ENCODE data around the gene ROBO1. TPM values are rescaled to one million over a fixed set of nuclear protein-coding genes. Genes with fewer than 3 reads are reported as not detected.

Gene ROBO1
- total RNA-seq, 1 experiment from 2014 or later = 73.4 TPM

GRCh38 chr3:78978037-78978436 is 789.8 kb downstream of the ROBO1 start:
- peaks cover 3% of the 10 kb centered on the region; the same call in 1 of the 2 replicates for H3K4me1 ChIP-seq
- peaks cover 2% of the 10 kb centered on the region; the same call in 1 of the 2 replicates for H3K36me3 ChIP-seq
- H3K27me3 ChIP-seq = no peaks in the 10 kb centered on the region
- H3K9me3 ChIP-seq (replicated peaks) = no peaks in the 10 kb centered on the region
- no peak overlapping the region for H3K4me3 ChIP-seq
- H3K27ac ChIP-seq = no peak overlapping the region
- DNase-seq = no peak

DNA sequence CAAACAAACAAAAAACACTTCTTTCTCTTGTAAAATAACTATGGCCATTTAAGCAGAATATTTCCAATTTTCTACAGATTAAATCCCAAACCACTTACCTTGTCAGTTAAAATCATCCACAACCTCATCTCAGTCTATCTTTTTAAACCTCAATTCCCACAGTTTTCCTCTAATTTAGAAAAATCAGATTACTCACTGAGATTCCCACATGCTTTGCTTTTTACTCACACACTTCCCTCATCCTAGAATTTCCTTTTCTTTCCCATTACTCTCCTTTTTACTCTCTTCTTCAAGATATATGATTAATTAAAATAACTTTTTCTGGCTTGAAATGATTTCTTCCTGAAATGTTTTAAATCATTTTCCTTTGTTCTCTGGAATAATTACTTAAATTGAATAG is 790.7 kb downstream of the ROBO1 start:
- Histone ChIP-seq H3K27ac (no peak overlapping the region), H3K4me3 (no peak overlapping the region), H3K4me1 (peaks cover 3% of the 10 kb centered on the region; the same call in 1 of the 2 replicates), H3K9me3 (replicated peaks) (no peaks in the 10 kb centered on the region), H3K27me3 (no peaks in the 10 kb centered on the region), H3K36me3 (peaks cover 2% of the 10 kb centered on the region; the same call in 1 of the 2 replicates)
- DNase-seq = no peak

DNA sequence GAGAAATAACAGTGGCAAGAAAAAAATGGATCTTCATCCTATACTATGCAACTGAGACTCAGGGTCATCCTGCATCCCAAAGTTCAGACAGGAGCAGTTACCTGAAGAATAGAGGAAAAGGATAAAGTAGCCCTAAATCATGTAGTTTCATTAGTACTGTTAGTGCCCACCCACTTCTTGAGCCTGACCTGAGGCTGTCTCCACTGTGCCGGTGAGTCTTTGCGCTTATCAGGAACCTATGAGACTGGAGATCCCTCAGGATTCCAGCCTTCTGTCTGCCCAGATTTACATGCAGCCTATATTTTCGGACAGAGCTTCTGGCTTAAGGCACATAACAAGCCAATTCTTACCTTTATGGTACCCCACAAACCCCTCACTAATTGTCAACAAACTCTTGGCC is 791.6 kb downstream of the ROBO1 start:
- Histone ChIP-seq H3K9me3 (replicated peaks) (no peaks in the 10 kb centered on the region), H3K4me3 (no peak overlapping the region), H3K27me3 (no peaks in the 10 kb centered on the region), H3K4me1 (peaks cover 3% of the 10 kb centered on the region; the same call in 1 of the 2 replicates), H3K36me3 (peaks cover 2% of the 10 kb centered on the region; the same call in 1 of the 2 replicates), H3K27ac (no peak overlapping the region)
- no peak for DNase-seq

- peaks cover 3% of the 10 kb centered on the region; the same call in 1 of the 2 replicates for H3K4me1 ChIP-seq
- peak overlapping the region; percentile 24 for H3K4me3 ChIP-seq
- no peaks in the 10 kb centered on the region for H3K27me3 ChIP-seq
- H3K9me3 ChIP-seq (replicated peaks) = no peaks in the 10 kb centered on the region
- peaks cover 2% of the 10 kb centered on the region; the same call in 1 of the 2 replicates for H3K36me3 ChIP-seq
- DNase-seq = peak; percentile 13 to 75
- peak overlapping the region; percentile 49 for H3K27ac ChIP-seq
Observed at GRCh38 chr3:78974181-78974790, 793.5 kb downstream of the ROBO1 start.

DNA sequence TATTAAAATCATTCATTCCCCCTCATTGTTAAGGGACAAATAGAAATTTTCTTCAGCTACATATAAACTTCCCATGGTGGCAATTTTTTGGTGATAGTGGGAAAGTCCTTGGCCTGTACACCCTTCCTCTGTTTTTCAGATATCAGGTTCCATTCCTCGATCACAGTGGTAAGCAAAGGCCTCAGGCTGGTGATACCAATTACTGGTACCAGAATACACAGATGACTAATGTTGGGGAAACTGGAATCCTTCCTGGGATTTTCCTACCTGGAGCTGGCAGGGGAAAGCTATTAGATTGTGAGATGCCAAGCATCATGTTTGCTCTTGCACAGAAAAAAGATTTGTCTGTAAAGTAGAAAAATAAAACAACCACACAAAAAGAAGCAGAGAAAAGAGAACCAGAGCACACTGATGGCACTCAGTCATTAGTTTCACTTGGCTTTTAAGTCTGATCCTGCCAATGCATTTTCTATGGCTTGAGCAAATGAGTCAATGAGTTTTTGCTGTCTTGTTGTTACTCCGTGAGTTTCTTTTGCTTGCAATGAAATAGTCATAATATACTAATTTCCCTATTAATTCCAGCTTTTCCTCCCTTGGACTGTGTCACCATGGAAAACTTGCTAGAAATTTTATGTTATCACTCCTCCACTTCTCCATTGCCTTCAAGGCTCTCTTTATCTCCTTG is 795.0 kb downstream of the ROBO1 start:
- no peak for DNase-seq
- Histone ChIP-seq H3K4me3 (no peak overlapping the region), H3K27me3 (no peaks in the 10 kb centered on the region), H3K9me3 (replicated peaks) (no peaks in the 10 kb centered on the region), H3K36me3 (peaks cover 2% of the 10 kb centered on the region; the same call in 1 of the 2 replicates), H3K27ac (no peak overlapping the region), H3K4me1 (peaks cover 3% of the 10 kb centered on the region; the same call in 1 of the 2 replicates)

- Histone ChIP-seq H3K27me3 (no peaks in the 10 kb centered on the region), H3K9me3 (replicated peaks) (no peaks in the 10 kb centered on the region), H3K4me3 (no peak overlapping the region), H3K27ac (no peak overlapping the region), H3K4me1 (peaks cover 3% of the 10 kb centered on the region; the same call in 1 of the 2 replicates), H3K36me3 (peaks cover 2% of the 10 kb centered on the region; the same call in 1 of the 2 replicates)
- no peak for DNase-seq
Observed at GRCh38 chr3:78970656-78971055, 797.1 kb downstream of the ROBO1 start.

DNA sequence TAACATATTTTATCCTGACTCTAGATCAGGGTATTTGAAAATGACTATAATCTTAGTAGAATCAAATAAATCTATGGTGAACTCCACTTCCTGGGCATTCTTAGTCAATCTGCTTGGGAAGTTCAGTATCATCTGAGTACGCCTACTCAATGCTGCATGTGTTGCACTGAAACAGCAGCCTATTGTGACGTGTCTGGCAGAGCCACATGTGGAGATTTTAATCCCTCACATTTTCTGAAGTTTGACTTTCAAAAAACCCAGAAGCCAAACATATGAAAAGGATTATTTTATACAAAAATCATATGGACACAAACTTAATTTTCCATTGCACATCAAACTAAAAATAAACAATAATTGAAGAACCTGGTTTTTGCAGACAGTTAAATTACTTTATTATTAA is 798.3 kb downstream of the ROBO1 start:
- H3K36me3 ChIP-seq = no peaks in the 10 kb centered on the region
- peak in 1 of 2 experiments; percentile 17 for DNase-seq
- H3K4me3 ChIP-seq = no peak overlapping the region
- no peaks in the 10 kb centered on the region for H3K9me3 ChIP-seq (replicated peaks)
- no peaks in the 10 kb centered on the region for H3K27me3 ChIP-seq
- H3K4me1 ChIP-seq = no peaks in the 10 kb centered on the region; the same call in 1 of the 2 replicates
- no peak overlapping the region for H3K27ac ChIP-seq

DNA sequence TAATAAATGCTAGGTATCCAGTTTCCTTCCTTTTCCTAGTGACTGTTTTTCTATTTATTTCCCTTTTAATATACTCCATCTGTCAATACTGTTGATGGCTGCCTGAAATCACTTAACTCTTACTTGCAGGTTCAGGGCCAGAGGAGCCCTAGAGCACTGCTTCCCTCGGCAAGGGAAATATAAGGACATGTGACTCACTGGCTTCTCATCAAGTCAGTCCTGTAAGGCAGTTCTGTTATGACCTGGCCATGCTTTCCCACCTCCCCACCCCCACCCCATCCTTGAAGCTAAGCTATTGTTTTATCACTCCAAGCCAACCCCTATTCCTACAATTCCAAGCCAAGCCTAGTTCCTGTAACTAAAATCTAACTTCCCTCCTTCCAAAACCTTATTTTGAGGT is 800.7 kb downstream of the ROBO1 start:
- H3K36me3 ChIP-seq = no peaks in the 10 kb centered on the region
- H3K4me1 ChIP-seq = no peaks in the 10 kb centered on the region
- no peak for DNase-seq
- H3K9me3 ChIP-seq (replicated peaks) = no peaks in the 10 kb centered on the region
- no peak overlapping the region for H3K27ac ChIP-seq
- no peaks in the 10 kb centered on the region for H3K27me3 ChIP-seq
- H3K4me3 ChIP-seq = no peak overlapping the region

- Histone ChIP-seq H3K9me3 (replicated peaks) (no peaks in the 10 kb centered on the region), H3K27me3 (no peaks in the 10 kb centered on the region), H3K4me1 (no peaks in the 10 kb centered on the region), H3K27ac (no peak overlapping the region), H3K36me3 (no peaks in the 10 kb centered on the region), H3K4me3 (no peak overlapping the region)
- no peak for DNase-seq
Observed at GRCh38 chr3:78963771-78964170, 804.0 kb downstream of the ROBO1 start.

GRCh38 chr3:78957456-78957855 is 810.3 kb downstream of the ROBO1 start:
- H3K36me3 ChIP-seq = no peaks in the 10 kb centered on the region
- H3K9me3 ChIP-seq (replicated peaks) = no peaks in the 10 kb centered on the region
- no peak overlapping the region for H3K4me3 ChIP-seq
- peak in 1 of 2 experiments; percentile 46 for DNase-seq
- H3K4me1 ChIP-seq = peaks cover 3% of the 10 kb centered on the region; the same call in 1 of the 2 replicates
- no peaks in the 10 kb centered on the region for H3K27me3 ChIP-seq
- H3K27ac ChIP-seq = no peak overlapping the region

DNA sequence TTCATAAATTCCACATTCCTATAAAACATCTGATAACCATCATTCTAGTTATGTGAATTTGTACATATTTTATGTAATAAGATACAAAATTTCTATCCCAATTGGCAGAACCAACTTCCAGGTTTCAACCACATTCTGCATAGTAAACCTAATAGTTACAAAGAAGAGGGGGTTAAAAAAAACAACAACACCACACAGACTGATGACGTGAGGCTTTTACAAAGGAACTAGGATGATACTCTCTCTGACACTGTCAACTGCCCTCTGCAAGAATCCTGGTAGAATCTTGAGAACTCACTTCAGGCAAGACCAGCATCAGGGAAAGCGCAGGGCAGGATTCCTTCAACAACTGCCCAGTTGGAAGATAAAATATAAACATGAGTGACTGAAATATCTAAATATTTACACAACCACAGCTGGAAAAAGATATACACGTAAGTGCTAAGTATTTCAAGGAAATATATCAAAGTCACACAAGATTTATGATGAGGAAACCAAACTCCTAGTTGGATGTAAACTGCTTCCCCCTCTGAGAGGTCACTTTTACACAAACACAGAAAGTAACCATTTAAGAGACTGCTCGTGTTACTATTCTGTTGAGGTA is 816.4 kb downstream of the ROBO1 start:
- DNase-seq = no peak
- Histone ChIP-seq H3K4me3 (no peak overlapping the region), H3K4me1 (peaks cover 5% of the 10 kb centered on the region; the same call in 1 of the 2 replicates), H3K9me3 (replicated peaks) (no peaks in the 10 kb centered on the region), H3K27me3 (no peaks in the 10 kb centered on the region), H3K27ac (no peak overlapping the region), H3K36me3 (no peaks in the 10 kb centered on the region)

- DNase-seq = no peak
- H3K36me3 ChIP-seq = no peaks in the 10 kb centered on the region
- H3K4me3 ChIP-seq = no peak overlapping the region
- no peaks in the 10 kb centered on the region for H3K27me3 ChIP-seq
- H3K9me3 ChIP-seq (replicated peaks) = no peaks in the 10 kb centered on the region
- H3K27ac ChIP-seq = no peak overlapping the region
- no peaks in the 10 kb centered on the region for H3K4me1 ChIP-seq
Observed at GRCh38 chr3:78941587-78941986, 826.2 kb downstream of the ROBO1 start.

- H3K27ac ChIP-seq = no peak overlapping the region
Observed at GRCh38 chr3:78940626-78941025, 827.2 kb downstream of the ROBO1 start.

DNA sequence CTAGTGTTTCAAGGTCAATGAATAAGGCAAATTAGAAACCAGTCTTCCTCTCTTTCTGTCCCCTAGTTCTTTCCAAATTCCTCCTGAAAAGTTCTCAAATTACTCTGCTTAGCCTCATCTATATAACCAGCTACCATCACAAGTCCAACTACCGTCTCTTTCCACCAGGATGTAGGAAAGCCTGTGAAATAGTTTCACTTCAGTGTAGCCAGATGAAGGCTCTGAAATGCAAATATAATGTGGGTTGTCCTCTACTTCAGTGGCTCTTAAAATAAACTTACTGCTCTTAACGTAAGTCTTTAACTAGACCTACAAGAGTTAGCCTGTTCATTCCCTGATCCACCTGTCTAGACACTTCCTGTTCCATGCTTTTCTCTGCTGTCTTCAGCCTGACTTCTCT is 827.7 kb downstream of the ROBO1 start:
- no peaks in the 10 kb centered on the region for H3K27me3 ChIP-seq
- H3K27ac ChIP-seq = no peak overlapping the region
- H3K4me3 ChIP-seq = no peak overlapping the region
- no peaks in the 10 kb centered on the region for H3K4me1 ChIP-seq
- H3K36me3 ChIP-seq = no peaks in the 10 kb centered on the region
- H3K9me3 ChIP-seq (replicated peaks) = no peaks in the 10 kb centered on the region
- no peak for DNase-seq

More at GRCh38 chr3:78940626-78941025, 827.2 kb downstream of the ROBO1 start:
- Histone ChIP-seq H3K4me3 (no peak overlapping the region), H3K9me3 (replicated peaks) (no peaks in the 10 kb centered on the region), H3K27me3 (no peaks in the 10 kb centered on the region), H3K4me1 (no peaks in the 10 kb centered on the region), H3K36me3 (no peaks in the 10 kb centered on the region)
- no peak for DNase-seq

DNA sequence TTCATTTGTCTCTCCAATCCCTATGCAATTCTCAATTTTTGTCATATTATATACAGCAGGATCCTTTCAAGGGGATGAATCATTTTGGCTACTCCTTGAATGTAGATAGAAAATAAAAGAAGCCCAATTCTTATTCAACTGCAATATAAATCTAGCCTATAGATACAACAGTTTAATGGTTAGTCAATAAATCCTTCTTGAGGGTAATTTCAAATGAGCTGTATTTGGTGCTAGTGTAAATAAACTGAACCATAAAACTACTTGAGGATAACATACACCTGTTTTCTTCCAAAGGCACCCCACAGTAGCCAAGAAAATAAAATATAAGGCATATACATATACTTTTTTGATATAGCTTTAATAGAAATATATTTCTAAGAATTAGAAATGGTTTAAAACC is 830.3 kb downstream of the ROBO1 start:
- Histone ChIP-seq H3K4me3 (no peak overlapping the region), H3K27ac (no peak overlapping the region), H3K36me3 (no peaks in the 10 kb centered on the region), H3K27me3 (no peaks in the 10 kb centered on the region), H3K4me1 (no peaks in the 10 kb centered on the region), H3K9me3 (replicated peaks) (no peaks in the 10 kb centered on the region)
- DNase-seq = no peak

Data from SJCRH30 (cell line).